GM19238 (cell line): ENCODE data around the gene SPRY4.
"Not testable (repeated sequence)": the region's sequence is repeated elsewhere in the genome, so short reads cannot be mapped to it uniquely, and the experiment has no call there.

Experiments
- DNase-seq: peaks from one replicate; pipeline ENCODE4 v3.0.0; 2011; ENCODE audit warnings: low spot score; ENCODE audit not compliant: insufficient read length

Gene SPRY4, protein sequence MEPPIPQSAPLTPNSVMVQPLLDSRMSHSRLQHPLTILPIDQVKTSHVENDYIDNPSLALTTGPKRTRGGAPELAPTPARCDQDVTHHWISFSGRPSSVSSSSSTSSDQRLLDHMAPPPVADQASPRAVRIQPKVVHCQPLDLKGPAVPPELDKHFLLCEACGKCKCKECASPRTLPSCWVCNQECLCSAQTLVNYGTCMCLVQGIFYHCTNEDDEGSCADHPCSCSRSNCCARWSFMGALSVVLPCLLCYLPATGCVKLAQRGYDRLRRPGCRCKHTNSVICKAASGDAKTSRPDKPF

DNA sequence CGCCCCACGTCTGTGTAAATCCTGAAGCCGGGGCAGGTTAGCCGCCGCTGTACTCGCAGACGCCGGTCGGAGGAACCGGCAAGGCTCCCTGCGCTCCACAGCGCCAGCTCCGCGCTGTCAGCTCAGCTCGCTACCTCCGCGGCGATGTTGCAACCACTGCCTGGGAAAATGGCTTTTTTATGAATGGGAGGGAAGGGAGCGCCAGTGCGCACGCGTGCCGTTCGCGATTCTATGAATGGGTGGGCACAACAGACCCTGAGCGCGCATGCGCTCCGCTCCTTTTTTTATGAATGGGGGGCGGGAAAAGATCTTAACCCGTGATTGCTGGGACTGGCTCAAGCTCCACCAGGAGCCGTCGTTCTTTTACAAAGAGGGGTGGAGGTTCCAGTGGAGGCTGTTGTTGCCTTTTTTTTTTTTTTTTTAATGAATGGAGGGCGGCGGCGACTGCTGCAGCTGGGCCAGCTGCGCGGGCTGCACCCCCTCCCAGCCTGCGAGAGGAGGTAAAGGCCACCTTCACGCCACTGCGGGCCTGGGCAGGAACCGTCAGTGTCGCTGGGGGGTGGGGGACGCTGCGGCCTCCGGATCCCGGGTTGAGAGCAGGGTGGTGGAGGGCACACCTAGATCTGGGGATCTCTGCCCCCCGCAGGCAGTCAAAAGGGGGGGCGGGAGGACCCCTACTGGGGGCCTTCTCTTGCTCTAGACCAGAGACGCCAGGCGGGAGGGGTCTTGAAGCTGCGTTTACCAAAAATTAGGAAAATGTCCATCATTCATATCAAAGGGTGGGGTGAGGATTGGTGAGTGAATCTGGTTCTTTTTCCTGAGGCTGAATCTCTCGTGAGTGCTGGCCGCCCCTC is at the start of gene SPRY4:
Gene SPRY4, minus strand, starts transcription at position 151 of the 854 bp plus-strand sequence. CDS start 9,913 bp downstream, outside the sequence.
- DNase-seq, result peak; percentile 70

DNA sequence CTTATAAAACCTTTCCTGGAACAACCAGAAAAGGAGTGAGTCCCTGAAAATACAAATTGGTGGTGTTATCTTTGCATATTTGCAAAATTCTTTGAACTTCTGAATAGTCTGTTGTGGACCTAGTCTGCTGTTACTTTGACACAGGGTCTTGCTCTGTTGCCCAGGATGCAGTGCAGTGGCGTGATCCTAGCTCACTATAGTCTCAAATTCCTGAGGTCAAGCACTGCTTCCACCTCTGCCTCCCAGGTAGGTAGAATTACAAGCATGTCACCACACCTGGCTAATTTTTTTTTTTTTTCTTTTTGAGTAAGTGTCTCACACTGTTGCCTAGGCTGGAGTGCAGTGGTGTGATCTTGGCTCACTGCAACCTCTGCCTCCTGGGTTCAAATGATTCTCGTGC is 43.7 kb upstream of the SPRY4 start:
- DNase-seq, result no peak

DNA sequence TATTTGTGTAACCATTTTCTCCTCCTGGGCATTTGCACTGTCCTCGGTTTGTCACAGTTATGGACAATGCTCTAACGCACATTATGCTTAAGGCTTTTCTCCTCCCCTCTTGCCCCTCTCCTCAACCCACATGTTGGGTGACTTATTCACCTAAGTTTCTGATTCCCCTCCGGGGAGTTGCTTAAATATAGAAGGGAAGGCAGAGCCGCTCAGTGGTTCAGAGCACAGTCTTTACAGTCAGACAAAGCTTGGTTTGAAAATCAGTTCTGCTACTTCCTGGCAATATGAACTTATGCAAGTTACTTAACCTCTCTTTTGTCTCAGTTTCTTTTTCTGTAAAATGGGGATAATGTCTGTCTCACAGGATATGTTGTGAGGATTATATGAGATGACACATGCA is 41.2 kb upstream of the SPRY4 start:
- DNase-seq, result no peak

DNA sequence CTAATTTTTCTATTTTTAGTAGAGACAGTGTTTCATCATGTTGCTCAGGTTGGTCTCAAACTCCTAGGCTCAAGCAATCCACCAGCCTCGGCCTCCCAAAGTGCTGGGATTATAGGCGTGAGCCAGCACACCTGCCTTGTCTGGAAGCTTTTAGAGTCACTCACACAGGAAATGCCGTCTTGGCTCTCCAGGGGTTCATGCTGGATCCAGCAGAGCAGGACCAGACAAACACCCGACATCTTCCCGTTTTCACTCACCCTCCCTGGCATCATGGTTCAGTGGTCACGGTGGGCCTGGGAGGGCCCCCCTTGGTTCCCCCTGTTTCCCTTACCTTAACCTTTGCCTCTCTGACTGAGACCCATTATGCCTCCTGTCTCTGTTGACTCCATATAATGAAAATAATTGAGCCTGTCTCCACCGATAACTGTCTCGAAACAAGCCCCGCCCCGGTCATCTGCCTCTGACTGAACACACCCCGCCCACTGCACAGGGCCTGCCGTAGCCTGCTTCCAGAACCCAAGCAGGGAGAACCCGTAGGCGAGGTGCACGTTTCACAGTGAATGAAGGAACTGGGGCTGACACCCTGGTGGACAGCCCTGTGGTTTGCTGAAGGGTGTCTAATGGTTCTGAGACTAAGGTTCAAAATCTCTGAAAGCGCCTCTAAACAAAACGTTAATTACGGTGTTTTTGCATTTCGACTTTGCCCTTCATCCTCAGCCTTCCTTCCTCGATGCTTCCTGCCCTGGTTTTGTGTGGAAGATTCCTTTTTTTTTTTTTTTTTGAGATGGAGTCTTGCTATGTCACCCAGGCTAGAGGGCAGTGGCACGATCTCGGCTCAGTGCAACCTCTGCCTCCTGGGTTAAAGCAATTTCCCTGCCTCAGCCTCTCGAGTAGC is 39.7 kb upstream of the SPRY4 start:
- no peak for DNase-seq

DNA sequence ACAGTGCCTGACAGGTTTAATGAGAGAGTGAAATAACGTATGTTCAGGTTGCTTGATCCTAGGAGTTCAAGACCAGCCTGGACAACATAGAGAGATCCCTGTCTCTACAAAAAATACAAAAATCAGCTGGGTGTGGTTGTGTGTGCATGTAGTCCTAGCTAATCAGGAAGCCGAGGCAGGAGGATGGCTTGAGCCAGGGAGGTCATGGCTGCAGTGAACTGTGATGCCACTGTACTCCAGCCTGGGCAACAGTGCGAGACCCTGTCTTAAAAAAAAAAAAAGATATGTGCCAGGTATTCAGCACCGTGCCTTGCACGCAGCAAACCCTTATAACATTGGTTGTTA is 38.8 kb upstream of the SPRY4 start:
- DNase-seq, result no peak

DNA sequence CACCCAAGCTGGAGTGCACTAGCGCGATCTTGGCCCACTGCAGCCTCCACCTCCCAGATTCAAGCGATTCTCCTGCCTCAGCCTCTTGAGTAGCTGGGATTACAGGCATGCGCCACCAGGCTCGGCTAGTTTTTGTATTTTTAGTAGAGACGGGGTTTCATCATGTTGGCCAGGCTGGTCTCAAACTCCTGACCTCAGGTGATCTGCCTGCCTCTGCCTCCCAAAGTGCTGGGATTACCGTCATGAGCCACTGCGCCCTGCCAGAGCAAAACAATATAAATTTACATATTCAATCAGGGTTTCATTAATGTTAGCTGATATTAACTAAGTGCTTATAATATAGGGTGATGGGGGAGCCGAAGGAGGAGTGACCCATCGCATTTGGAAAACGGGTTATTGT is 37.4 kb upstream of the SPRY4 start:
- not testable (repeated sequence) for DNase-seq

DNA sequence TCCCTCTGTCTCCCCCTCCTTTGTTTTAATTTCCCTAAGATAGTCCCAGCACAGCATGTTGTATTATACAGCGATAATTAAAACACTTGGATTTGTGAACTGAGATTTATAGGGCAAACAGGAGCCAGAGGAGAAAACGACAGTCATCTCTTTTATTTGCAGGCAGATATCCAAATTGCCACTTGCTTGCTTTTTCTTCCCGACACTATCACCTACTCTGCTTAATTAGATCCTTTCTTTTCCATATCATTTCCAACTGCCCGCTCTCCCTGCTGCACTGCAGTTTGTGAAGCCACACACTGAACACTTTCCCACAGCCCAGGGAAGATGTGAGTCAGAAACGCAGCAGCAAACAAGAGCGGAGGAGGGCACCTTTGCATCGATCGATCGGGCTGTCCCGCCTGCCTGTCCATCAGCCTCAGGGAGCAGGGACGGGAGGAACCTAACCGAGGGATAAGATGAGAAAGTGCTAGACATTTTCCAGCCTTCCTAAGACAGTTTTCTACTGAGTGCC is 35.8 kb upstream of the SPRY4 start:
- no peak for DNase-seq

DNA sequence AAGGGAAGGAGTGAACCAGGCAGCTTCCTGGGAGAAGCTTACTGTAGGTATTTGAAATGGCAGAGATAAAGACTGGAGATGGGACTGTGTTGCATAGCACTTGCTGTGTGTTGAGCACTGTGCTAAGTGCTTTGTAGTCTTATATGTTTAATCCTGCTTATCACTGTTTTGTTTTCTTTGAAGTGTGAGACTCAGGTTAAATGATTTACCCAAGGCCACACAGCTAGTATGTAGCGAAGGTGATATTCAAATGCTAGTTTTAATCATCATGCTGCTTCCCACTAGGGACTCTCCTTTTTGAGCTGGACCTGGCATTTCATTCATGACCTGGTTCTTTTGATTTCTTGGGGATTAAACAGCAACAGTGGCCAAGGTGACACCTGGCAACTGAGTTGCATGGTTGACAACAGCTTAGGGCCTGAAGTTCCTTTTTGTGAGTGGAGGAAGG is 35.3 kb upstream of the SPRY4 start:
- no peak for DNase-seq

DNA sequence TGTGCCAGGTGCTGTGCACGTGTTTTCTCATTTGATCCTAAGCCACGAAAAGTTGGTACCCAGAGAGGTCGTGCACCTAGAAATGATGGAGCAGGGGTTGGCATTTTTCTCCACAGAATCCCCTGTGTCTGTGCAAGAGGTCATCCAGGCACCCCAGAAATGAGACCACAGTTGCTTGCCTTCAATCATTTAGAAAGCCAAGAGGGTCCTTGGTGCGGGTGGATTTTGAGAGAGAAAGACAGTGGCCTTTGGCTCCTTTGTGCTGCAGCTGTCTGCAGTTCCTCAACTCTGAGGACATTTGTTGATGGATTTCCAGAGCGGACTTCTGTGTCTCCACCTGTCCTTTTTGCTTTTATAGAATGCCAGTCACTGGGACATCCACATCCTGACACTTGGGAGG is 33.8 kb upstream of the SPRY4 start:
- no peak for DNase-seq

DNA sequence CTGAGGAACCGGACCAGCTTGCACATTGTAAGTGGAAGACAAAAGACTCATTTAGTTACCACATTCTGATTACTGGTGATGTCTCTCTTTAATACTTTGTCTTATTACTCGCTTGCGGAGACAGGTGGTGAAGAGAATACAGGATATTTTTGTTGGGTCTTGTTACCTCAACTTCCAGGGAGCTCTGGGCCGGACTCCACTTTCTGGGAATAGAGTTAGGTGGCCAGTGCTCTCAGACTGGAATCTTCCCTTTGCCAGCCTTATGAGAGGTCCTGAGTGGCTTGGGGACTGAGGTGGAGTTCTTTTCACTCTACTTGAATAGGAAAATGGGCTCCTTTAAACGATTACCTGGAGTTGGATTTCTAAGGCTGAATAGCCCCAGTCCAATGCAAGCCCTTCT is 33.3 kb upstream of the SPRY4 start:
- DNase-seq, result no peak

DNA sequence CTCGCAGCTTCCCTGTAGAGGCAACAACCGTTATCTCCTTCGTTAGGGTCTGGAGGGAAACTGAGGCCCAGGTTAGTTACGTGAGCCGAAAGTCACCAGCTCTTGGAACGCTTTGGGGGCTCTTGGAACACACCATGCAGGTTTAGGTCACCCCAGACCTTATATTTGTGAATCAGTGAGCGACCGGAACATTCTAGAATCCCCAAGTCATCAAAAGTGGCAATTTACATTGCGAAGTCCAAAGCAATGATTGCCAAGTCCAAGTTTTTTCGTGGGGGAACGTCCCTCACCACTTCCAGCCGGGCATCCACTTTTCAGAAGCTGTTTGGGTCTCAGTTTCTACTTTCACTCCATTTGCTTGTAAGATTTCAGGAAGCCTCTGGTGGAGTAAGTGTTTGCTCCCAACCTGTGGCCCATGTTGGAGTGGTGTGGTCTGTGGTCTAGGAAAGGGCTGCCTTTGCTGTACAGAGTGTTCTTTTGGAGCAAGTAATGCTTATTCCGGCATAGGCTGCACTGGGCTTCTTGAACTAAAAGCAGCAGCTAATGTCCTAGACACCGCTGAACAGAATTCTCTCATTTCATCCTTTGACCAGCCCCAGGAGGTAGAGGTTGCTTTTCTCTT is 32.8 kb upstream of the SPRY4 start:
- DNase-seq, result no peak

DNA sequence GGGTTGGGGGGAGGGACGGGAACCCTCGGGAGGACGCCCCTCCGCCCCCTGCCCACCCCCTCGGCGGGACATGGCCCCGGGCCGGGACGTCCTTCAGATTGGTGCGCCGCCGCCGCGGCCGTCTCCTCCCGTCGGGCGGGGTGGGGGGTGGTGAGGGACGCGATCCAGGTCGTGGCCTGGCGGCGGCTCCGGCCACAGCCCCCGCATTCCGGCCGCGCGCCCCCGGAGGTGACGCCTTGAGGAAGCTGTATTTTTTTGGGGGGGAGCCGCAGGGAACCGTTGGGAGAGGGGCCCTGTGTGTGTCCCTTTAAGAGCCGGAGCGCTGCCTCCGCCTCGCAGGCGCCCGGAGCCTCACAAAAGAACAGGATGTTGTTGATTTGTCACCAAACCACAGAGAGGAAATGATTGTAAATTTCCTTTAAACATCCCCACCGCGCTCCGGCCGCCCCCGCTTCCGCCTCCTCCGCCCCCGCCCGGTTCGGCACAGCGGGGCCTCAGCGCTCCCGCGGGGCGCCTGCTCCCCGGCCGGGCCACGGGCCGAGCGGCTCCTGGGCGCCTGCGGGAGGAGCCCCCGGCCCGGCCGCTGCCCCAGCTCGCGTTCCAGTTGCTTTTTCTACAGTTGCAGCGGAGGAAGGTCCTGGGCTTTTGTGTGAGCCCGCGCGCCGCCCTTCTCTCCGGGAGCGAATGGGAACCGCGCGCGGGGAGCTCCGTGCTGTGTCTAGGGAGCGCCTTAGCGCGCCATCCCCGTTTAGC is 32.1 kb upstream of the SPRY4 start:
- DNase-seq, result peak; percentile 94

DNA sequence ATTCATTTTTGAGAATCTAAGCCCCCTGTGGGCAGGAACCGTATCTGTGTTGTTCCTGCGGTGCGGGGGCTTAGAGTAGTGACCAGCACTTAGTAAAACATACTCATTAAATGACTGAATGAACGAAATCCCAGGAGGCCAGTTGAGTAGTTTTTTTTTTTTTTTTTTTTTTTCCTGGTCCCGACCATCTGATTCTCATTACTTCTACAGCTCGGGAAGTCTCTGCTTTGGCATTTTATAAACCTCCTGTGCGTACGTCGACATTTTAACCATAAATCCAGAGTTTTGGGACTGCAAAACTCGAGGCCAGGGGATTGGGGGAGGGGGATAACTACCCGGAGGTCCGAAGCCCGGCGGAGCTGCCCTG is 31.5 kb upstream of the SPRY4 start:
- DNase-seq, result no peak

DNA sequence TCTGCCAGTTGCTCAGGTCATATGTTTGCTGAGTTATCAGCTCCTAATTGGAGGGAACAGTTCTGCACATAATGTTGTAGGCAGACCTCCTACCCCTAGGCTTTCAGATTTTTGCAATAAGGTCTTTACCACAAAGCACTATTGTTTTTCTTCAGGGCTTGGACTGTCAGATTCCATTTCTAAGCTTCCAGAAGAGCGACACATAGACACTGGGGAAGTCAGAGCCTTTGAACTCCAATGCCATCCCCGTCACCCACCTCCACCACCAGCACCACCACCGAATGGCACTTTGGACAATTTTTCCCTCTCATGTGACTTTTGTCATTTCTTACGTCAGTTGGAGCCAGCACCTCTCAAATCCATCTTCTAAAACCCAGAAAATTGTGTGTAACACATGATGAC is 28.3 kb upstream of the SPRY4 start:
- DNase-seq, result no peak

DNA sequence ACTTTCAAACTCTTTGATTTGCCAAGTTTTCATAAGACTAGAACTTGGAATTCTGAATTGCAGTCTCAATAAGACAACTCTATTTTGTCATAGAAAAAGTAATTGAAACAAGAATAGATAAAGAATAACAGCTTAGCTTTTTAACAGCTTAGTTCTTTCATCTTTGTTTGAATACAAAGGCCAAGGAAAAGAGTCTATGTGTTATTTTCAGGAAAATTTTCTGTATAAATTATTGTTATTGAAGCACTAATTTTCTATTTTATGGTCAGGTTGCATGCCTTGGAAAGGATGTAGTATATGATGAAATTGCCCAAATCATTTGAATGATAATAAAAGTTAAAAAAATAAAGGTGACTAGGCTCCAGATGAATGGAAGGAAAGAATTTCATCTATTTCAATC is 25.2 kb upstream of the SPRY4 start:
- DNase-seq, result no peak

DNA sequence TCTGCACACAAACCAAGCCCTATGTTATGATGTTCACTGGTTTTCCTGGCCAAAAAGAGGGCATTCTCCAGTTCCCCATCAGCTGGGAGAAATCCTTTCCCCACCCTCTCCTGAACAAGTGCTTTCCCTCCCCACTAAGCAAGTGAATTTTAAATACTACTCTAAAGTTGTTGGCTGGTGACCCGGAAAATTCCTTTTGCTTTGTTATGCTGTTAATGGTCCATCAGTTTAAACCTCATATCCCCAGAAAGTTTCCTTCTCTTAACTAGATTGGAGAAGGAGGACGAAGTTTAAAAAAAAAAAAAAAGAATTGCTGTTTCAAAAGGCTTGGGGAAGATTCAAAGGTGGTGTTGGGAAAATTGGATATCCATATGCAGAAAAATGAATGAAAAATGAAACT is 21.9 kb upstream of the SPRY4 start:
- no peak for DNase-seq

DNA sequence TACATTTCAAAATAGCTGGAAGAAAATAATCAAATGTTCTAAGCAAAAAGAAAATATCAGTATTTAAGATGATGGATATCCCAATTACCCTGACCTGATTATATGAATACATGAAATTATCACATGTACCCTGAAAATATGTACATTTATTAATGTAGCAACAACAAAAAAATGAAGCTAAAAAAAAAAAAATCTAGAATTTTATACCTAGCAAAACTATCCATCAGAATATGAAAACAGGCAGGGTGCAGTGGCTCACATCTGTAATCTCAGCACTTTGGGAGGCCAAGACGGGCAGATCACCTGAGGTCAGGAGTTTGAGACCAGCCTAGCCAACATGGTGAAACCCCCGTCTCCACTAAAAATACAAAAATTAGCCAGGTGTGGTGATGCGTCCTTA is 20.1 kb upstream of the SPRY4 start:
- not testable (repeated sequence) for DNase-seq

DNA sequence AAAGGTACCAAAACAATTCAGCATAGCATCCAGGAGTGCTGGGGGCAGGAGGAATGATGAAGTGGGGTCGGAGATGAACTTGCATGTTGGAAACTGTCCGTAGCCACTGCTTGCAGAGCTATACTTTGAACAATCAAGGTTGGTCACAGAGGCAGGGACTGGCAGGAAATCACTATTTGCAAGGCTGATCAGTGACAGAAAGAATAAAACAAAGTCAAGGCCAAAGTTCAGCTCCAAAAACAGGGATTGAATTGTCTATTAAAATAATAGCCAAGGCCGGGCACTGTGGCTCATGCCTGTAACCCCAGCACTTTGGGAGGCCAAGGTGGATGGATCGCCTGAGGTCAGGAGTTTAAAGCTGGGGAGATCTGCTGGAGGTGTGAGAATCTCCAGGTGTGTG is 18.7 kb upstream of the SPRY4 start:
- no peak for DNase-seq

DNA sequence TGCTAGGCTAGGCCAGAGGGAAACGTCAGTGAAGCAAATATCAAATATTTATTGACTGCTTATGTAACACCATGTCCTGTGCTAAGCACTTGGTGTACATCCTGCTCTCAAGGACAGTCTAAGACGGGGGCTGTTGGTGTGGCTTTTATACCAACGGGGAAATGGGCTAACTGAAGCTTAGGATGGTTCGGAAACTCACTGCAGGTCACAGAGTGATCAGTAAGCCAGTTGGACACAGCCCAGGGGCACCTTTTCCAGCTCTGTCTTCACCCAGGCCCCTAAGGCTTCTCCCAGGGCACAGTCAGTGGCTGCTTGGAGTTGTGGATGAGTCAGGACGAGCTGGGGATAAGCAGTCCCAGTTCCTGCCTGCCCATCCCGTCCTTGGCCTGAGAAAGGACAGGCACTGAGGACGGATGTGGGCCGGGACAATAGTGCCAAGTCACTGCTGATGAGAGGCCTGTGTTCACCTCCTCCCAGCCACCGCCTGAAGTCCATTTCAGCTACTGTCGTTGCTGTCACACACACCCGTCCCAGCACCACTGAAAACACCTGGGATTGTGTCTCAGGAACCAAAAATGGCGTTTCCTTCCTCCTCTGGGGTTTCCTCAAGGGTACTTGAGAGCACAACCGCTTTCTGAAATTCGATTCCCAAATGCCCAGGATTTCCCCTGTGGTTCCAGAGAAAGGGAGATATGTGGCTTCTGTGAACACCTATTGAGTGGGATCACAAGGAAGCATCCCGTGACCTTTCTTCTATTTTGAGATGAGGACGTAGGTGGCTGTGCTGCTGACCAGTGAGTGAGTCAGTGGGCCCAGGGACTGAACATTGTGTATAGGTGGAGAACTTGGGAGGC is 17.5 kb upstream of the SPRY4 start:
- DNase-seq, result no peak

DNA sequence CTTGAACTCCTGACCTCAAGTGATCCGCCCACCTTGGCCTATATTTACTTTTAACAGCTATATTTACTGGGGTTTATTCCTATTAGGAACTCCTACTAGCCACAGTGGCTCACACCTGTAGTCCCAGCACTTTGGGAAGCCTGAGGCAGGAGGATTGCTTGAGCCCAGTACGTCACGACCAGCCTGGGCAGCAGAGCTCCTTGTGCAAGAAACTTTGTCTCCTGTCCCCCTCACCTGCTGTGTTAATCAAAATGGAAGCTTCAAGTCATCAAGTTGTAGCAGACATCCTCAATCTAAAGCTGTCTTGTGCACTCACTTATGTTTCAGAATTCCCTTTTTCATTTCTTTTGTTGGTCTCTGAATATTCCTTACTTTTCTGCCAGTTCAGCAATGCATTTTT is 15.0 kb upstream of the SPRY4 start:
- no peak for DNase-seq
